GM19463 (cell line): ENCODE measurements around the gene GRID1.

ENCODE experiments used
- ATAC-seq: cut with Tn5 transposase; IDR thresholded peaks from one replicate; pipeline ENCODE4 v1.9.1; 2021; ENCODE audit warnings: mild to moderate bottlenecking, moderate library complexity; ENCODE audit not compliant: unreplicated experiment

The GRID1 gene

DNA sequence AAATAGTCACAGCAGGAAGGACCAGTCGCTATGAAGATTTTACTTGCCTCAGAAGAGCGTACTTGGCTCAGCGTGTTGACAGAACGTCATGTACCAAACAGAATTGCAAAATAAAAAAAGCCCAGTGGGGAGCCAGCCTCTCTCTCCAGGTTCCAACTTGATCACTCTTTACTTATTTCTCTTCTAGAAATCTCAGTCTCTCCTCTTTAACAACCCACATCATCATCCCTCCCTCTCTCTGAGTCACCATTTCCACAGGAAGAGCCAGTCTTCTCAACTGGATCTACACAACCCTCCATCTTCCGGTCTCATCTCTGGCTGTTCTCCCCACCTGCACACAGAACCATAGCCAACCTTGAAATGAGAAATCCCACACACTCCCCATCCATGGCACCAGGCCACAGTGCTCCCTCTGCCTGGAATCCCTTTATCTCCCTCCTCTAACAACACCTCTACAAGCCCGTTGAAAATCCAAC is 718.3 kb downstream of the GRID1 start:
- ATAC-seq = no peak

DNA sequence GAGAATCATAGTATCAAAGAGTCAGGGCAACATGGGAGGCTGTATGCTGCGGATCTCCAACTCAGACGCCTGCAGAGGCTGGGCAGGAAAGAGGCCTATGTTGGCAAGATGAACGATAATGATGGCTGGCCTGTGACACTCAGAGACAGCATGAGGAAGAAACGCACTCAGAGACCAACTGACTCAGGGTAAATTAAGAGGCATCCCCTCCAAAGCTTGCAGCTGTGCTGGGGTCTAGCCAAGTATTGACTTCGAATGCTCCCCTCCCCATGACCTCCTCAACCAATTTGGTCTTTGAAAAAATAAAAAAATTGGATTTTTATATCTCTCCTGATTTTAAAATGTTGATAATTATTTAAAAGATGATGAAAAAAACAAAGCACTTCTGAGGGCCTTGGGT is 718.9 kb downstream of the GRID1 start:
- no peak for ATAC-seq

- ATAC-seq = no peak
Observed at GRCh38 chr10:85645926-85646711, 720.5 kb downstream of the GRID1 start.

- ATAC-seq = no peak
Observed at GRCh38 chr10:85645053-85645452, 721.5 kb downstream of the GRID1 start.

DNA sequence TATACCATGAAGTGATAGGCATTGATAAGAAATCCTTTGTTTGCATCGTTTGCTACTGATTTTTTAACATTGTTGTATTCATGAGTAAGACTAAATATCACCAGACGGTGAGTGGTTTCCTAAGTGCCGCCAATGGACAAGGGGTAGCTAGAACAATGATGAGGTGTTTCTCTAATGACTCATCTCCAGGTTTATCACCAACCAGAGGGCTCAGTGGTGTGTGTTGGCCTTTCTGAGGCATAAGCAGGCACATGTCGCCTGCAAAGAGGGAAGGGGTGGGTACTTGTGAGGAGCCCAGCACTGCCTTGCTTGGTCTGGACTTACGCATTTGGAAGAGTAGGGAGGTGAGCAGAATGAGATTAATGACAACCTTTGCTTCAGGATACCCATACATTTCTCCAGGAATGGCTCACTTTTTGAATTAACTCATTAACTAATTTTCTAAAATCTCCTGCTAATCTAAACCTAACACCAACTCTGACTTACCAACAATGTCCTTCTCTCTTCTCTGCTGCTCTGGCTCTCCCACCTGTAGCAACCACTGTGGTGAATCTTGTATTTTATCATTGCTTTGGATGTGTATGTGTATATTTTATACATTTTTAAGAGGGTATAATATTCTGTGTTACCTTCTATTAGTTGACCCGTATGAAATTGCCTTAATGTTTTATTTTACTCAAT is 722.6 kb downstream of the GRID1 start:
- no peak for ATAC-seq

- ATAC-seq = no peak
Observed at GRCh38 chr10:85643171-85643844, 723.3 kb downstream of the GRID1 start.

- no peak for ATAC-seq
Observed at GRCh38 chr10:85642421-85643170, 724.0 kb downstream of the GRID1 start.

DNA sequence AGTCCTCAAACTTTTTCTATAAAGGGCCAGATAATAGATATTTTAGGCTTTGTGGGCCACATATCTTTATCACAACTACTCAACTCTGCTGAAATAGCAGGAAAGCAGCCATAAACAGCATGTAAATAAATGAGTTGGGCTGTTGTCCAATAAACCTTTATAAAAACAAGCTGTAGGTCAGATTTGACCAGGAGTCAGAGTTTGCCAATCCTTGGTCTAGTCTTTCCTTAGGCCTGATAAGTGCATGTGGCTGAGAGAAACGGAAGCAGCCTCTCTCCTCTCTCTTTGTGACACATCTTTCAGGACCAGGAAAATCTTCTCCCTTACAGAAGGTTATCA is 724.5 kb downstream of the GRID1 start:
- ATAC-seq = no peak

- no peak for ATAC-seq
Observed at GRCh38 chr10:85641479-85642009, 725.1 kb downstream of the GRID1 start.

DNA sequence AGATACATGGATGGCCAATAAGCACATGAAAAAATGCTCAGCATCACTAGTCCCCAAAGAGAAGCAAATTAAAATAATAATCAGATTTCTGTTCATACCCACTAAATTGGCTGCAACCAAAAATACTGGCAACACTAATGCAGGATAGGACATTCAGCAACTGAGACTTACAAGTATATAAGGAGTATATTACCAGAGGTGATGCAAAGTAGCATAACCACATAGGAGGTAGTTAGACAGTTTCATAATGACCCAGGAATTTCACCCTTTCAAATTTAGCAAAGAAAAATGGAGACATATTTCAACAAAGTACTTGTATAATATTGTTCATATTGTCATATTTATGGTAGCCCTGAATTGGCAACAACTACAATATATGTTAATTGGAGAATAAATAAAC is 727.8 kb downstream of the GRID1 start:
- no peak for ATAC-seq

GRCh38 chr10:85635650-85636049 is 730.9 kb downstream of the GRID1 start:
- no peak for ATAC-seq

GRCh38 chr10:85624511-85624910 is 742.1 kb downstream of the GRID1 start:
- ATAC-seq = no peak

DNA sequence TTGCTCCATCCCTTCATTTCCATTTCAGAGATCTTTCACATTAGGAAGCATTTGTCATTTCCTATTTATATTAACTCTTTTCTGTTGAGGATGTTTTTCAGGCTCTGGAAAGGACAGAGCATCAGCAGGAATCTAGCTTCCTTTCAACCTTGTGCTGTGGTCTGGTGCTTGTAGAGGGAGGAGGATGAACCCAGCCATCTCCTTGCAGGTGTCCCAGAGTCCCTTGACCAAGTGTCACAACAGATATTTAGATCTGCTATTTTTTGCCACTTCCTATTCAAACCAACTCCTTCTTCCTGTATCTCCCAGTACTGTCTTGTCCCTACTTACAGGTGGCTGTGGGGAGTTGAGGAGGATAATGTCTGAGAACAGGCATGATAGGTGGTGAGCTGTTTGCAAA is 742.8 kb downstream of the GRID1 start:
- no peak for ATAC-seq

- ATAC-seq = no peak
Observed at GRCh38 chr10:85623342-85623741, 743.3 kb downstream of the GRID1 start.

- ATAC-seq = no peak
Observed at GRCh38 chr10:85622425-85622824, 744.2 kb downstream of the GRID1 start.

DNA sequence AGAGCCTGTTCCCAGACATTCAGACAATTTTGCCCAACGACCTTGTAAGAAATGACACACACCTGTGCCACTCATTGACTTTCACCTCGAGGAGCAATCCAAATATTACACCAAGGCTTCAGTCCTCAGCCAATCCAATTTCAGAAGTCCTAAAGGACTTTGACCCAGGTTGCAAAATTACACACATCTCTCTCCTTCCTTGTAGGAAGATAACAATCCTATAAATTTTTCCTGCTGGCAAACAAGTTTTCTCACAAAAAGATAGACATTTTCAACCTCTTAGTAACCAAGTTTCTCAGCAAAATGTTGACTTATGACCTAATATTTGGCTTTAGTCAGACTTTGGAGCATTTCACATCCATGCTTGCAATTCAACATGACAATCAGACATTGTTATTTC is 745.0 kb downstream of the GRID1 start:
- no peak for ATAC-seq

- ATAC-seq = no peak
Observed at GRCh38 chr10:85620807-85621206, 745.8 kb downstream of the GRID1 start.

DNA sequence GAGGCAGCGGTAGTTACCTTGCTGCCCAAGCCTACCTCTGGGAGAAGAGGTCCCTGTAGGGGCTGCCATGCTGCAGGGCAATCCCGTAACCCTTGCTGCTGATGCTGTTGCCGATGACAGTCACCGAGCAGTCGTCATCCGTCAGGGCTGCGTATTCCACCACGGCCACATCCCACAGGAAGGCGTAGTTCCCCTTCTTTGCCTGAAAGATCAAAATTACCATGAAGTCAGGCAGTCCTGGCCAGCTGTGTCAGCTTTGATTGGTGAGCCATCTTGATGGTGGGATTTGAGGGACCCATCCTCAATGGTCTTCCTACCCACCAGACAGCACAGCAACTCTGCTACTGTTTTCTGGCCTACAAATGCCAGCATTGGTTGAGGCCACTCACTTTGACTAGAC is 746.8 kb downstream of the GRID1 start:
- ATAC-seq = no peak

GRCh38 chr10:85618841-85619240 is 747.8 kb downstream of the GRID1 start:
- no peak for ATAC-seq

- no peak for ATAC-seq
Observed at GRCh38 chr10:85617751-85618546, 748.6 kb downstream of the GRID1 start.
